Neural progenitor cell (in vitro differentiated cells): ENCODE results near the gene FAM219A.

Experiments used
- EZH2 ChIP-seq: fragments of 200-600 bp; sonication (generic); IDR thresholded peaks from 2 replicates; pipeline ENCODE4 v1.6.1; 2017; ENCODE audit warnings: antibody characterized with exemption, mild to moderate bottlenecking, moderate library complexity
- EZH2phosphoT487 ChIP-seq: fragments of 200-600 bp; sonication (generic); IDR thresholded peaks from 2 replicates; pipeline ENCODE4 v1.6.1; 2017; ENCODE audit warnings: antibody characterized with exemption
- TF ChIP-seq, protein P1 (sequence below): fragments of 200-600 bp; sonication (generic); IDR thresholded peaks from 2 replicates; pipeline ENCODE4 v1.5.1; 2017; ENCODE audit warnings: antibody characterized with exemption, mild to moderate bottlenecking

DNA sequence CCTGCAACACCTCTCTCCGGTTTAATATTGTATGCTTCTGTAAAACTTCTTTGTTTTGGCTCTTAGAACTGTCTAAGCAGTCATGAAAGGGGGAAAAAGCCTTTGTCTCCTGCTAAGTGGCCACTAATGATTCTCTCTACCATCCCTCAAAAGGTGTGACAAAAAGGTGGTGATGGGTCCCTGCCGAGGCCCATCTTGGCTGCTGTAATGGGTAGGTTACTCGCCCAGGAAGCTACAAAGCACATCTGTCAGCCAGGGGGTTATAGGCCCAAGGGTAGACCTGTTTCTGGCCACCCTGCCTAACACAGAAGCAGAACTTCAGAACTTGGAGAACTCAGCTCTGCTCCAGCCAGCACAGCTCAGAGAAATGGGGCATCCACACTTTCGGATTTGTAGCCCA lies 1.6 kb downstream of the FAM219A start:
- TF ChIP-seq, protein P1, sequence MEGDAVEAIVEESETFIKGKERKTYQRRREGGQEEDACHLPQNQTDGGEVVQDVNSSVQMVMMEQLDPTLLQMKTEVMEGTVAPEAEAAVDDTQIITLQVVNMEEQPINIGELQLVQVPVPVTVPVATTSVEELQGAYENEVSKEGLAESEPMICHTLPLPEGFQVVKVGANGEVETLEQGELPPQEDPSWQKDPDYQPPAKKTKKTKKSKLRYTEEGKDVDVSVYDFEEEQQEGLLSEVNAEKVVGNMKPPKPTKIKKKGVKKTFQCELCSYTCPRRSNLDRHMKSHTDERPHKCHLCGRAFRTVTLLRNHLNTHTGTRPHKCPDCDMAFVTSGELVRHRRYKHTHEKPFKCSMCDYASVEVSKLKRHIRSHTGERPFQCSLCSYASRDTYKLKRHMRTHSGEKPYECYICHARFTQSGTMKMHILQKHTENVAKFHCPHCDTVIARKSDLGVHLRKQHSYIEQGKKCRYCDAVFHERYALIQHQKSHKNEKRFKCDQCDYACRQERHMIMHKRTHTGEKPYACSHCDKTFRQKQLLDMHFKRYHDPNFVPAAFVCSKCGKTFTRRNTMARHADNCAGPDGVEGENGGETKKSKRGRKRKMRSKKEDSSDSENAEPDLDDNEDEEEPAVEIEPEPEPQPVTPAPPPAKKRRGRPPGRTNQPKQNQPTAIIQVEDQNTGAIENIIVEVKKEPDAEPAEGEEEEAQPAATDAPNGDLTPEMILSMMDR, result no peak
- TF ChIP-seq EZH2 (no peak), EZH2phosphoT487 (no peak)
